NCI-H1417 (cell line): ENCODE measurements around the gene RAPGEF5.

ENCODE experiments used
- DNase-seq, 3 experiments: peaks; one replicate each; lab custom pipeline; 2025; lab: John Stamatoyannopoulos, UW

Gene RAPGEF5

GRCh38 chr7:22356701-22357310 lies at the start of gene RAPGEF5:
RAPGEF5 (minus strand) TSS chr7:22357154; CDS start chr7:22357060, 94 bp downstream.
- peak; percentile 56 to 80 (median 76) for DNase-seq

- no peak for DNase-seq
These were observed 49.8 kb upstream of the RAPGEF5 start for GRCh38 chr7:22406715-22407114.

GRCh38 chr7:22404421-22405023 lies 47.6 kb upstream of the RAPGEF5 start:
- no peak for DNase-seq

GRCh38 chr7:22403344-22403743 lies 46.4 kb upstream of the RAPGEF5 start:
- DNase-seq = no peak

GRCh38 chr7:22402250-22402649 lies 45.3 kb upstream of the RAPGEF5 start:
- no peak for DNase-seq

- no peak for DNase-seq
These were observed 44.1 kb upstream of the RAPGEF5 start for GRCh38 chr7:22400936-22401553.

- DNase-seq = no peak
These were observed 43.3 kb upstream of the RAPGEF5 start for GRCh38 chr7:22400150-22400814.

- no peak for DNase-seq
These were observed 42.6 kb upstream of the RAPGEF5 start for GRCh38 chr7:22399546-22399945.

- DNase-seq = no peak
These were observed 42.1 kb upstream of the RAPGEF5 start for GRCh38 chr7:22399091-22399490.

GRCh38 chr7:22397981-22398380 lies 41.0 kb upstream of the RAPGEF5 start:
- DNase-seq = peak in 2 of 3 experiments; percentile 53 to 62

- no peak for DNase-seq
These were observed 38.3 kb upstream of the RAPGEF5 start for GRCh38 chr7:22395222-22395621.

GRCh38 chr7:22394739-22395138 lies 37.8 kb upstream of the RAPGEF5 start:
- DNase-seq = peak in 1 of 3 experiments; percentile 55

- DNase-seq = peak in 1 of 3 experiments; percentile 43
These were observed 37.2 kb upstream of the RAPGEF5 start for GRCh38 chr7:22393913-22394729.

GRCh38 chr7:22390516-22390915 lies 33.6 kb upstream of the RAPGEF5 start:
- no peak for DNase-seq

GRCh38 chr7:22389892-22390291 lies 32.9 kb upstream of the RAPGEF5 start:
- DNase-seq = no peak

- no peak for DNase-seq
These were observed 30.6 kb upstream of the RAPGEF5 start for GRCh38 chr7:22387583-22387982.

GRCh38 chr7:22386865-22387264 lies 29.9 kb upstream of the RAPGEF5 start:
- no peak for DNase-seq

- no peak for DNase-seq
These were observed 29.4 kb upstream of the RAPGEF5 start for GRCh38 chr7:22386206-22386858.

GRCh38 chr7:22385326-22385725 lies 28.4 kb upstream of the RAPGEF5 start:
- no peak for DNase-seq

GRCh38 chr7:22380333-22380732 lies 23.4 kb upstream of the RAPGEF5 start:
- DNase-seq = no peak

GRCh38 chr7:22378199-22378980 lies 21.4 kb upstream of the RAPGEF5 start:
- peak in 1 of 3 experiments; percentile 53 for DNase-seq
